HepG2 (cell line): ENCODE results near the gene DDR1. TPM values are rescaled to one million over a fixed set of nuclear protein-coding genes. Genes with fewer than 3 reads are reported as not detected.

Experiments
- ARID4A ChIP-seq: sonication (generic); formaldehyde crosslinking; IDR thresholded peaks from 2 replicates; pipeline ENCODE4 v1.5.0; 2020; ENCODE audit warnings: mild to moderate bottlenecking, missing genetic modification reagents, borderline replicate concordance
- KAT7 ChIP-seq: IDR thresholded peaks from 2 replicates; pipeline ENCODE4 v1.6.1; 2018; ENCODE audit warnings: borderline replicate concordance, missing compliant biosample characterization
- POLR2A ChIP-seq, 2 experiments: IDR thresholded peaks; 2 replicates each; pipeline ENCODE4 v1.6.1; 2011; ENCODE audit warnings: low read depth in 2 of 2, low read length in 2 of 2, mild to moderate bottlenecking in 1 of 2, moderate library complexity in 1 of 2; ENCODE audit not compliant: insufficient read depth in 1 of 2
- SOX5 ChIP-seq: IDR thresholded peaks from 2 replicates; pipeline ENCODE4 v1.6.1; 2016; ENCODE audit warnings: borderline replicate concordance
- SRF ChIP-seq: IDR thresholded peaks from 2 replicates; pipeline ENCODE4 v1.6.1; 2011; ENCODE audit warnings: mild to moderate bottlenecking, low read depth, low read length, moderate library complexity
- SSRP1 ChIP-seq: IDR thresholded peaks from 2 replicates; pipeline ENCODE4 v1.6.1; 2016; ENCODE audit warnings: control low read depth
- TBL1XR1 ChIP-seq: fragments of 150-350 bp; IDR thresholded peaks from 2 replicates; pipeline ENCODE4 v1.6.1; 2014; ENCODE audit warnings: borderline replicate concordance, low read length; ENCODE audit not compliant: partially characterized antibody
- U2AF1 ChIP-seq: fragments of 200-400 bp; formaldehyde crosslinking; optimal IDR thresholded peaks from 2 replicates; pipeline ENCODE3; 2017; ENCODE audit warnings: mild to moderate bottlenecking, low read depth, low read length
- U2AF2 ChIP-seq: fragments of 200-400 bp; formaldehyde crosslinking; IDR thresholded peaks from 2 replicates; pipeline ENCODE4 v1.6.1; 2017; ENCODE audit warnings: low read depth, mild to moderate bottlenecking, low read length
- ZBTB39 ChIP-seq: sonication (generic); formaldehyde crosslinking; IDR thresholded peaks from 2 replicates; pipeline ENCODE4 v1.5.0; 2020; ENCODE audit warnings: missing genetic modification reagents
- ZFP36L1 ChIP-seq: sonication (generic); formaldehyde crosslinking; IDR thresholded peaks from 2 replicates; pipeline ENCODE4 v1.8.0; 2022; ENCODE audit warnings: mild to moderate bottlenecking, missing genetic modification reagents, moderate library complexity
- ZNF354B ChIP-seq: sonication (generic); formaldehyde crosslinking; IDR thresholded peaks from 2 replicates; pipeline ENCODE4 v1.8.0; 2022; ENCODE audit warnings: mild to moderate bottlenecking, missing genetic modification reagents
- ZNF431 ChIP-seq: sonication (generic); formaldehyde crosslinking; IDR thresholded peaks from 2 replicates; pipeline ENCODE4 v1.9.0; 2022; ENCODE audit warnings: missing genetic modification reagents, low read depth, mild to moderate bottlenecking, borderline replicate concordance
- ZNF512 ChIP-seq: sonication (generic); formaldehyde crosslinking; IDR thresholded peaks from 2 replicates; pipeline ENCODE4 v1.4.0; 2020; ENCODE audit warnings: mild to moderate bottlenecking, missing genetic modification reagents
- ZNF639 ChIP-seq: conservative IDR thresholded peaks from 2 replicates; pipeline ENCODE4 v1.6.1; 2018; ENCODE audit warnings: missing genetic modification reagents
- ZNF800 ChIP-seq: sonication (generic); formaldehyde crosslinking; IDR thresholded peaks from 2 replicates; pipeline ENCODE4 v1.4.0; 2020; ENCODE audit warnings: missing genetic modification reagents
- ZNF883 ChIP-seq: sonication (generic); formaldehyde crosslinking; IDR thresholded peaks from 2 replicates; pipeline ENCODE4 v1.5.1; 2020; ENCODE audit warnings: mild to moderate bottlenecking, missing genetic modification reagents; ENCODE audit errors: not compliant biosample characterization
- polyA plus RNA-seq, 8 experiments: library from polyadenylated mRNA; depleted of rRNA in 3 of 8; stranded (reverse) in 7 of 8; unstranded in 1 of 8; fragments of >200 nt; fragmentation: Illumina TruSeq in 4 of 8; extraction: Trizol in 4 of 8; gene quantifications; 2 replicates each; pipeline versions ENCODE4 v1.2.1 to v1.2.3, GENCODE V29; 2011 to 2016; ENCODE audit warnings: low read depth in 4 of 8, missing spikeins in 1 of 8, mixed read lengths in 1 of 8; ENCODE audit not compliant: insufficient read depth in 1 of 8
- total RNA-seq, 5 experiments: library from RNA; depleted of rRNA; stranded (reverse); fragments of >200 nt; fragmentation: Illumina TruSeq; extraction: Trizol; gene quantifications; 2 replicates each; pipeline ENCODE4 v1.2.3, GENCODE V29; 2016; ENCODE audit warnings: low read depth in 1 of 5

The DDR1 gene
- total and polyA plus RNA-seq, 2 of the 13 experiments (the other 11 are each of a cell fraction or from before 2014, with no cell fraction given), result 16.7 to 20.2 TPM

- TF ChIP-seq ZNF639, result 0 out of 2 replicates have a peak, but pooled peaks have one; percentile 24
- peak; percentile 63; the same call in 1 of the 2 replicates for TF ChIP-seq KAT7 (CRISPR knock-in tag)
- no peak for TF ChIP-seq ZBTB39 (CRISPR knock-in tag)
- no peak; a peak in 1 of 4 replicates for TF ChIP-seq POLR2A (IDR thresholded peaks at IDR 0.05; ENCODE audit: insufficient read depth in 1 of 2, low read depth in 2 of 2, low read length in 2 of 2)
- TF ChIP-seq ZNF512 (CRISPR knock-in tag), result no peak
- TF ChIP-seq ZFP36L1, result no peak
- no peak for TF ChIP-seq U2AF2
- no peak for TF ChIP-seq ZNF883 (CRISPR knock-in tag)
- no peak for TF ChIP-seq TBL1XR1
- TF ChIP-seq SSRP1 (CRISPR knock-in tag), result peak; percentile 83; the same call in 1 of the 2 replicates
- TF ChIP-seq ARID4A, result peak; percentile 43; the same call in 1 of the 2 replicates
- TF ChIP-seq SRF, result no peak
- 0 out of 2 replicates have a peak, but pooled peaks have one; percentile 22 for TF ChIP-seq ZNF800 (CRISPR knock-in tag)
- TF ChIP-seq ZNF431 (CRISPR knock-in tag), result no peak
- TF ChIP-seq U2AF1, result no peak
- TF ChIP-seq ZNF354B (CRISPR knock-in tag), result no peak
- TF ChIP-seq SOX5 (CRISPR knock-in tag), result peak; percentile 56; the same call in 1 of the 2 replicates
Measured at GRCh38 chr6:30885999-30886896, 1.9 kb downstream of the DDR1 start (continued).
